Activated CD4-positive, alpha-beta T cell treated with anti-CD3 and anti-CD28 coated beads for 4 hours (primary cell): ENCODE results near the gene ZNF576.
A peak's percentile ranks its signal among the peaks of the same experiment; 100 is the strongest.
"Not testable (repeated sequence)": the region's sequence is repeated elsewhere in the genome, so short reads cannot be mapped to it uniquely, and the experiment has no call there.

ENCODE experiments used
- DNase-seq, 2 donors: peaks; one replicate each; pipeline ENCODE4 v3.0.0-alpha.2; 2020

The ZNF576 gene

GRCh38 chr19:43600326-43600725 lies 3.9 kb downstream of the ZNF576 start:
- DNase-seq, result not testable (repeated sequence)

GRCh38 chr19:43605875-43606568 lies 9.6 kb downstream of the ZNF576 start:
- no peak for DNase-seq

GRCh38 chr19:43606569-43607229 lies 10.3 kb downstream of the ZNF576 start:
- no peak for DNase-seq

- no peak for DNase-seq
Measured at GRCh38 chr19:43607238-43608205, 11.1 kb downstream of the ZNF576 start.

GRCh38 chr19:43609872-43610271 lies 13.5 kb downstream of the ZNF576 start:
- DNase-seq, result no peak

- no peak for DNase-seq
Measured at GRCh38 chr19:43610493-43610892, 14.1 kb downstream of the ZNF576 start.

- no peak for DNase-seq
Measured at GRCh38 chr19:43611788-43612187, 15.4 kb downstream of the ZNF576 start, which contains the start of gene SRRM5. Gene SRRM5 (plus strand): TSS chr19:43612088. CDS start chr19:43612122, 34 bp downstream.

GRCh38 chr19:43612374-43612773 lies 16.0 kb downstream of the ZNF576 start:
- DNase-seq, result no peak

- no peak for DNase-seq
Measured at GRCh38 chr19:43616306-43616705, 19.9 kb downstream of the ZNF576 start.

GRCh38 chr19:43616954-43617353 lies 20.6 kb downstream of the ZNF576 start:
- no peak for DNase-seq

- DNase-seq, result peak; percentile 28 to 32
Measured at GRCh38 chr19:43618921-43619261, 22.5 kb downstream of the ZNF576 start.

- DNase-seq, result peak; percentile 79 to 89
Measured at GRCh38 chr19:43619262-43620060, 23.1 kb downstream of the ZNF576 start, which contains the start of gene ZNF428. Gene ZNF428 (minus strand): TSS chr19:43619629. CDS start chr19:43614304, 5,325 bp downstream.

- DNase-seq, result peak in 1 of 2 donors; percentile 83
Measured at GRCh38 chr19:43620061-43621001, 23.9 kb downstream of the ZNF576 start.

GRCh38 chr19:43622070-43622469 lies 25.7 kb downstream of the ZNF576 start:
- no peak for DNase-seq

GRCh38 chr19:43622956-43623355 lies 26.6 kb downstream of the ZNF576 start:
- DNase-seq, result no peak

- no peak for DNase-seq
Measured at GRCh38 chr19:43623889-43624670, 27.7 kb downstream of the ZNF576 start.

GRCh38 chr19:43624933-43625332 lies 28.5 kb downstream of the ZNF576 start:
- DNase-seq, result peak; percentile 86 to 87

GRCh38 chr19:43625918-43626579 lies 29.7 kb downstream of the ZNF576 start:
- no peak for DNase-seq

GRCh38 chr19:43626838-43627237 lies 30.4 kb downstream of the ZNF576 start:
- no peak for DNase-seq
